D721Med (cell line): ENCODE measurements around the gene CNTN6.
A peak's percentile ranks its signal among the peaks of the same experiment; 100 is the strongest.

Experiments
- DNase-seq: peaks from one replicate; pipeline ENCODE4 v3.0.0; 2011; ENCODE audit warnings: low spot score; ENCODE audit not compliant: insufficient read length
- FAIRE-seq: peaks from 2 replicates; lab custom pipeline; 2011; peaks lifted over from hg19 to GRCh38; lab: Jason Lieb, UNC
- TF ChIP-seq, protein P1 (sequence below): IDR thresholded peaks from 2 replicates; pipeline ENCODE4 v1.5.1; 2012; ENCODE audit warnings: mild to moderate bottlenecking, control low read depth; ENCODE audit not compliant: insufficient read depth; ENCODE audit errors: missing control alignments

Gene CNTN6

DNA sequence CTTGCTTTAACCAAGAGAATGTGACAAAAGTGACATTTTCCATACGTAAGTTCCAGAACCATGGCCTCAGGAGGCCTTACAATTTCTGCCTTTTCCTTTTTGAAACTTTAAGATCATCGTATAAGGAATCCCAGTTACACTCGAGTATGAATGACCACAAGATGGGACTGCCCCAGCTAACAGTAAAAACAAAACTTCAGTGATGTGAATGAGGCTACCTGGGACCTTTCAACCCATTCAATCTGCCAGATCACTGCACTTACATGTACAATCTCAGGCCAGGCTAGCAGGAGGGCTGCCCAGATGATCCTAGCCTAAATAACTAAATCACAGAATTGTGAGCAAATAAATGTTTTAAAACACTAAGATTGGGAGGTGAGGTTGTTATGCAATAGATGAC is 328.8 kb downstream of the CNTN6 start:
- no peak for DNase-seq
- TF ChIP-seq, protein P1, sequence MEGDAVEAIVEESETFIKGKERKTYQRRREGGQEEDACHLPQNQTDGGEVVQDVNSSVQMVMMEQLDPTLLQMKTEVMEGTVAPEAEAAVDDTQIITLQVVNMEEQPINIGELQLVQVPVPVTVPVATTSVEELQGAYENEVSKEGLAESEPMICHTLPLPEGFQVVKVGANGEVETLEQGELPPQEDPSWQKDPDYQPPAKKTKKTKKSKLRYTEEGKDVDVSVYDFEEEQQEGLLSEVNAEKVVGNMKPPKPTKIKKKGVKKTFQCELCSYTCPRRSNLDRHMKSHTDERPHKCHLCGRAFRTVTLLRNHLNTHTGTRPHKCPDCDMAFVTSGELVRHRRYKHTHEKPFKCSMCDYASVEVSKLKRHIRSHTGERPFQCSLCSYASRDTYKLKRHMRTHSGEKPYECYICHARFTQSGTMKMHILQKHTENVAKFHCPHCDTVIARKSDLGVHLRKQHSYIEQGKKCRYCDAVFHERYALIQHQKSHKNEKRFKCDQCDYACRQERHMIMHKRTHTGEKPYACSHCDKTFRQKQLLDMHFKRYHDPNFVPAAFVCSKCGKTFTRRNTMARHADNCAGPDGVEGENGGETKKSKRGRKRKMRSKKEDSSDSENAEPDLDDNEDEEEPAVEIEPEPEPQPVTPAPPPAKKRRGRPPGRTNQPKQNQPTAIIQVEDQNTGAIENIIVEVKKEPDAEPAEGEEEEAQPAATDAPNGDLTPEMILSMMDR, result no peak
- no peak for FAIRE-seq

GRCh38 chr3:1423566-1424089 is 330.8 kb downstream of the CNTN6 start:
- DNase-seq, result no peak
- peak; percentile 90 for FAIRE-seq
- TF ChIP-seq, protein P1, result no peak

GRCh38 chr3:1439395-1439794 is 346.6 kb downstream of the CNTN6 start:
- TF ChIP-seq, protein P1, result peak; percentile 2
- FAIRE-seq (no peak), DNase-seq (no peak)

- FAIRE-seq (no peak), DNase-seq (no peak)
- TF ChIP-seq, protein P1, result no peak
Measured at GRCh38 chr3:1442271-1442670, 349.4 kb downstream of the CNTN6 start.

GRCh38 chr3:1444195-1444594 is 351.4 kb downstream of the CNTN6 start:
- DNase-seq (no peak), FAIRE-seq (no peak)
- TF ChIP-seq, protein P1, result no peak

DNA sequence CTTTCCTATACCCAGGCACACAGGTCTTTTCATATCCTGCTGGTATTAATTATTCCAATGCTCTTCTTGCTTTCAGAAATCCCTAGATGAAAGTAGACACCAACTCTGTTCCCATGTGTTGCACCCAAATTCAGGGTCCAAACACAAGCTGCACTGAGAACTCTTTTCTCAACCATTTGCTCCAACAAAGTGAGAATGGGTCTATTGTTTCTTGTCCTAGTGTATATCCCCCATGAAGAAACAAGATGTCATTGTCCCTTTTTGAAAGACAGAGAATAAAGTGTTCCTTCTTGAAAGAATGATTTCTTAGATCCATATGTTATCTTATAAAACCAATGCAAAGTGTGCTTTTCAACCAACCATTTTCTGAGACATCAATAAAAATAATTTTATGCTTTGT is 353.7 kb downstream of the CNTN6 start:
- FAIRE-seq (no peak), DNase-seq (no peak)
- TF ChIP-seq, protein P1, result no peak

DNA sequence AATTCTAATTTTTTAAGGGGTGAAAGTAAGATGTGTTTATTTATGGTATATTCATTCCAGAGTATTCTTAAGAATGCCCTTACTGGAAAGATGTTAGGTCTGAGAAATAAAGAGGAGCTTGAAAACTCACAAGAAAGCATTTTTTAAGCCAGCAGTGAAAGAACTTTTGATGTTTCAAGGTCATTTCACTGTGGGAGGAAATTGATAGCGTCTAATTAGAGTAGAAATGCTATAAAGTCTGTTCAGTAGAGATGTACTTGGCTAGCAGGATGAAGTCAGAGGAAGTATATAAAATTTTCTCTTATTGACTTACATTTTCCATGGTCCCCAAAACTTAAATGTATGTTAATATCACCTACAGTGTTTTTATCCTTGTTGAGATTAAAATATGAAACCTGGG is 354.6 kb downstream of the CNTN6 start:
- TF ChIP-seq, protein P1, result no peak
- DNase-seq, result no peak
- no peak for FAIRE-seq
